H1 (cell line): Measurements from ENCODE around the gene TMEM269. TPM values are rescaled to one million over a fixed set of nuclear protein-coding genes. Genes with fewer than 3 reads are reported as not detected.

Experiments
- CTCF ChIA-PET: fragments of 300-600 bp; sonication (Branson Sonifier 250); formaldehyde crosslinking; loops from one replicate; lab custom pipeline; 2021; ENCODE audit not compliant: partially characterized antibody; lab: Charles Lee
- POLR2A ChIA-PET: fragments of 300-600 bp; sonication (Branson Sonifier 250); formaldehyde crosslinking; loops from one replicate; lab custom pipeline; 2021; ENCODE audit warnings: inconsistent platforms; ENCODE audit not compliant: partially characterized antibody; lab: Charles Lee
- DNase-seq, 2 experiments: peaks; one replicate each; pipeline versions ENCODE4 v3.0.0 to v3.0.0-alpha.2; 2010 to 2022; ENCODE audit warnings: low spot score in 2 of 2, low read depth in 1 of 2, mixed read lengths in 1 of 2
- FAIRE-seq: peaks from 2 replicates; lab custom pipeline; 2011; peaks lifted over from hg19 to GRCh38; lab: Jason Lieb, UNC
- H2AFZ ChIP-seq: 2 replicates; pipeline ENCODE4 v1.8.1; 2012; ENCODE audit warnings: low read length, inconsistent platforms
- H2AK5ac ChIP-seq: 2 replicates; pipeline ENCODE4 v1.6.1; 2013; ENCODE audit warnings: low read depth, low read length
- H2BK120ac ChIP-seq: replicated peaks from 2 replicates; pipeline ENCODE3; 2013; ENCODE audit warnings: low read depth, low read length, inconsistent platforms
- H2BK12ac ChIP-seq: 2 replicates; pipeline ENCODE4 v1.6.1; 2013; ENCODE audit warnings: low read depth, low read length
- H2BK15ac ChIP-seq: 2 replicates; pipeline ENCODE4 v1.6.1; 2013; ENCODE audit warnings: low read length
- H2BK20ac ChIP-seq: 2 replicates; pipeline ENCODE4 v1.6.1; 2013; ENCODE audit warnings: low read length
- H2BK5ac ChIP-seq: 2 replicates; pipeline ENCODE4 v1.6.1; 2013; ENCODE audit warnings: low read depth, low read length
- H3K14ac ChIP-seq: 2 replicates; pipeline ENCODE4 v1.6.1; 2013; ENCODE audit warnings: inconsistent platforms; ENCODE audit not compliant: insufficient read length
- H3K18ac ChIP-seq: 2 replicates; pipeline ENCODE4 v1.6.1; 2013; ENCODE audit warnings: low read length; ENCODE audit errors: extremely low read depth
- H3K23ac ChIP-seq: 2 replicates; pipeline ENCODE4 v1.6.1; 2013; ENCODE audit warnings: inconsistent platforms; ENCODE audit not compliant: insufficient read length
- H3K23me2 ChIP-seq: 2 replicates; pipeline ENCODE4 v1.6.1; 2013; ENCODE audit warnings: low read depth, low read length
- H3K27ac ChIP-seq: 2 replicates; pipeline ENCODE4 v1.6.1; 2011; ENCODE audit warnings: low read depth, low read length, inconsistent platforms
- H3K27me3 ChIP-seq, 4 experiments: replicated peaks in 1 of 4; 1 replicate in 1 of 4; 2 replicates in 3 of 4; pipeline versions ENCODE4 v1.6.1 to v1.8.1; 2011 to 2013; ENCODE audit warnings: low read length in 3 of 4, mild to moderate bottlenecking in 3 of 4, inconsistent platforms in 2 of 4, mixed read lengths in 2 of 4, moderate library complexity in 1 of 4; ENCODE audit not compliant: control insufficient read depth in 3 of 4, insufficient read depth in 3 of 4; ENCODE audit errors: extremely low read depth in 1 of 4
- H3K36me3 ChIP-seq, 4 experiments: 2 replicates each; pipeline versions ENCODE4 v1.6.1 to v1.8.1; 2011 to 2013; ENCODE audit warnings: mild to moderate bottlenecking in 4 of 4, low read length in 3 of 4, moderate library complexity in 2 of 4, control low read depth in 1 of 4, inconsistent platforms in 1 of 4; ENCODE audit not compliant: insufficient read depth in 4 of 4, control insufficient read depth in 2 of 4
- H3K4ac ChIP-seq: replicated peaks from 2 replicates; pipeline ENCODE3; 2013; ENCODE audit warnings: low read length, low read depth, mixed read lengths, inconsistent platforms; ENCODE audit not compliant: insufficient read length
- H3K4me1 ChIP-seq, 4 experiments: replicated peaks in 1 of 4; 1 replicate in 1 of 4; 2 replicates in 3 of 4; pipeline versions ENCODE4 v1.6.1 to v1.8.1; 2011 to 2013; ENCODE audit warnings: low read length in 3 of 4, inconsistent platforms in 2 of 4, mixed read lengths in 1 of 4; ENCODE audit not compliant: insufficient read depth in 4 of 4, control insufficient read depth in 3 of 4
- H3K4me2 ChIP-seq, 2 experiments: 2 replicates each; pipeline versions ENCODE4 v1.6.1 to v1.8.1; 2011 to 2013; ENCODE audit warnings: low read depth in 2 of 2, low read length in 2 of 2, control low read depth in 1 of 2, inconsistent platforms in 1 of 2, mild to moderate bottlenecking in 1 of 2; ENCODE audit not compliant: insufficient read depth in 1 of 2
- H3K4me3 ChIP-seq, 4 experiments: fragments of 200-600, 300-600 bp in 1 of 4; sonication (generic), shearing (Covaris generic), sonication (Bioruptor Twin) in 1 of 4; 2 replicates each; pipeline versions ENCODE4 v1.5.1 to v1.8.1; 2011 to 2016; ENCODE audit warnings: low read length in 4 of 4, low read depth in 3 of 4, control low read depth in 2 of 4, inconsistent platforms in 2 of 4, mild to moderate bottlenecking in 2 of 4, mixed read lengths in 1 of 4, moderate library complexity in 1 of 4; ENCODE audit not compliant: insufficient read depth in 2 of 4; ENCODE audit errors: extremely low read depth in 1 of 4
- H3K56ac ChIP-seq: replicated peaks from 2 replicates; pipeline ENCODE3; 2013; ENCODE audit warnings: low read depth, mild to moderate bottlenecking, mixed read lengths, low read length, inconsistent platforms; ENCODE audit not compliant: insufficient read length
- H3K79me1 ChIP-seq: 2 replicates; pipeline ENCODE4 v1.6.1; 2013; ENCODE audit warnings: low read depth, low read length, control low read depth
- H3K79me2 ChIP-seq, 2 experiments: 2 replicates each; pipeline versions ENCODE4 v1.6.1 to v1.8.1; 2012 to 2013; ENCODE audit warnings: low read length in 2 of 2, mild to moderate bottlenecking in 2 of 2, inconsistent platforms in 1 of 2; ENCODE audit not compliant: insufficient read depth in 2 of 2, control insufficient read depth in 1 of 2
- H3K9ac ChIP-seq, 4 experiments: replicated peaks in 1 of 4; 1 replicate in 1 of 4; 2 replicates in 3 of 4; pipeline versions ENCODE4 v1.6.1 to v1.8.1; 2011 to 2013; ENCODE audit warnings: low read depth in 3 of 4, low read length in 3 of 4, control low read depth in 2 of 4, mild to moderate bottlenecking in 2 of 4, moderate library complexity in 2 of 4, inconsistent platforms in 1 of 4; ENCODE audit errors: extremely low read depth in 1 of 4
- H3K9me3 ChIP-seq, 2 experiments: 2 replicates each; pipeline versions ENCODE4 v1.6.1 to v1.8.1; 2012 to 2013; ENCODE audit warnings: mild to moderate bottlenecking in 2 of 2, moderate library complexity in 2 of 2, control low read depth in 1 of 2, inconsistent platforms in 1 of 2, low read depth in 1 of 2, low read length in 1 of 2, mixed read lengths in 1 of 2; ENCODE audit not compliant: insufficient read depth in 2 of 2
- H4K20me1 ChIP-seq, 2 experiments: replicated peaks in 1 of 2; 2 replicates each; pipeline versions ENCODE3 to v1.8.1; 2011 to 2013; ENCODE audit warnings: inconsistent platforms in 2 of 2, low read length in 2 of 2, mild to moderate bottlenecking in 1 of 2; ENCODE audit not compliant: insufficient read depth in 2 of 2, control insufficient read depth in 1 of 2
- H4K5ac ChIP-seq: 2 replicates; pipeline ENCODE4 v1.6.1; 2013; ENCODE audit warnings: low read length, low read depth, mixed read lengths, inconsistent platforms; ENCODE audit not compliant: insufficient read length
- H4K8ac ChIP-seq: 2 replicates; pipeline ENCODE4 v1.8.0; 2013; ENCODE audit warnings: mild to moderate bottlenecking, moderate library complexity, low read length, inconsistent platforms; ENCODE audit not compliant: insufficient read depth; ENCODE audit errors: extremely low read depth
- H4K91ac ChIP-seq: replicated peaks from 2 replicates; pipeline ENCODE3; 2013; ENCODE audit warnings: low read length, mixed read lengths, inconsistent platforms; ENCODE audit not compliant: insufficient read length
- CEBPB ChIP-seq: IDR thresholded peaks from 2 replicates; pipeline ENCODE4 v1.6.1; 2012; ENCODE audit warnings: low read depth, low read length
- KDM1A ChIP-seq: fragments of 200-600, 300-600 bp; sonication (generic); IDR thresholded peaks from 2 replicates; pipeline ENCODE4 v1.7.1; 2016; ENCODE audit warnings: mild to moderate bottlenecking, low read length, borderline replicate concordance
- NRF1 ChIP-seq: IDR thresholded peaks from 2 replicates; pipeline ENCODE4 v1.6.1; 2011; ENCODE audit warnings: mild to moderate bottlenecking, low read depth, low read length, improper control_type of control experiment
- SIN3A ChIP-seq, 2 experiments: IDR thresholded peaks in 1 of 2; conservative IDR thresholded peaks in 1 of 2; 2 replicates each; pipeline ENCODE4 v1.6.1; 2011 to 2012; ENCODE audit warnings: low read length in 2 of 2, improper control_type of control experiment in 1 of 2, low read depth in 1 of 2, mild to moderate bottlenecking in 1 of 2
- SRF ChIP-seq: IDR thresholded peaks from 2 replicates; pipeline ENCODE4 v1.6.1; 2011; ENCODE audit warnings: mild to moderate bottlenecking, low read depth, low read length, moderate library complexity
- WGBS, 2 experiments: shearing (Covaris generic) in 1 of 2; methylation state at CpG; one replicate each; pipeline versions ENCODE4 v1.1.6 to v1.1.7; 2013 to 2015; ENCODE audit warnings: low lambda C conversion rate in 2 of 2, mixed read lengths in 2 of 2, inconsistent platforms in 1 of 2, low coverage in 1 of 2, missing lambda C conversion rate in 1 of 2; ENCODE audit not compliant: insufficient replicate concordance in 2 of 2, insufficient coverage in 1 of 2, insufficient read length in 1 of 2; ENCODE audit errors: extremely low coverage in 1 of 2, missing lambda C conversion rate in 1 of 2; 5-methylcytosine and 5-hydroxymethylcytosine counted together
- polyA plus RNA-seq, 7 experiments: library from polyadenylated mRNA; depleted of rRNA in 3 of 7; stranded (reverse) in 5 of 7; unstranded in 2 of 7; fragments of >200 nt in 5 of 7; fragments of 200-250 nt in 2 of 7; gene quantifications; 1 replicate in 5 of 7; 2 replicates in 1 of 7; 4 replicates in 1 of 7; pipeline versions ENCODE4 v1.2.1 to v1.2.3, GENCODE V29; 2011 to 2013; ENCODE audit warnings: missing spikeins in 2 of 7, mixed read lengths in 2 of 7
- total RNA-seq: library from RNA; stranded (reverse); fragmentation: NEBNext Ultra II Directional; extraction: Animal tissue kit (Norgen Biotek cat#: 25700); gene quantifications from 2 replicates; pipeline ENCODE4 v1.2.1, GENCODE V29; 2021

The TMEM269 gene
- total and polyA plus RNA-seq, 2 of the 8 experiments (the other 6 are each of a cell fraction or from before 2014, with no cell fraction given), result 0.14 to 0.35 TPM

DNA sequence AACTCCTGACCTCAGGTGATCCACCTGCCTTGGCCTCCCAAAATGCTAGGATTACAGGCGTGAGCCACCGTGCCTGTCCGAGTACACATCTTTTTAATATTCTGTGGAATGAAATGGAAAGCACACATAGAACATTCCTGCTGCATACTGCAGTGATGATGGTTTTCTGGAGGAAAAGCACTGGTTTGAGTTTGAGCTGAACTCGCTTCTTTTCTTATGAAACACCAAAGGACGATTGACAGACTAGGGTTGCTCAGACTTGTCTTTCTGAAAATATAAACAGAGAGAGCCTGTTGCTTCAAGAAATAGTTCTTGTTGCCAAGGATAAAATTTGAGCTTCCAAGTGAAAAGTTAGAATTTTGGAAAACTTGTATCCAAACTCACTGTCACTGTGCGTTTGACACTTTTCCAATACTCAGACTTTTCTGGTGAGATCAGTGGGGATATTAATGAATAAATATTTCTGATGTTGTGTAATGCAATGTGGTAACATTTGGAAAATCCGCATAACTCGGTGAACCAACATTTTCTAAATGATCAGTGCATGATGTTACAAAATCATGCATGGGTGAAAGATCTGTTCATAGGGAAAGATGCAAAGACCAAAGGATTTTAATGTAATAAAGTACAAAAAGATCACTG is 17.2 kb downstream of the TMEM269 start:
- DNase-seq, result no peak
- Histone ChIP-seq H3K79me2 (no peaks in the 10 kb centered on the region), H3K23ac (no peak overlapping the region), H3K56ac (no peak overlapping the region), H3K4ac (no peak overlapping the region), H3K36me3 (peaks cover 0 to 9% (median 2%) of the 10 kb centered on the region in 4 experiments; a peak in 4 of 8 replicates), H3K4me3 (no peak overlapping the region), H4K91ac (no peak overlapping the region), H4K5ac (no peak overlapping the region), H3K9me3 (peaks cover 9 to 11% of the 10 kb centered on the region in 2 experiments), H3K79me1 (no peaks in the 10 kb centered on the region), H3K23me2 (no peaks in the 10 kb centered on the region), H3K27ac (no peak overlapping the region), H3K4me1 (no peaks in the 10 kb centered on the region), H3K9ac (no peak overlapping the region), H2BK120ac (no peak overlapping the region), H2AFZ (no peak overlapping the region), H2AK5ac (no peak overlapping the region), H4K8ac (no peak overlapping the region), H3K18ac (no peak overlapping the region), H4K20me1 (no peaks in the 10 kb centered on the region), H2BK15ac (no peak overlapping the region), H2BK12ac (no peak overlapping the region), H3K27me3 (no peaks in the 10 kb centered on the region), H3K4me2 (no peak overlapping the region), H2BK5ac (no peak overlapping the region), H3K14ac (no peak overlapping the region), H2BK20ac (no peak overlapping the region)
- no peak for TF ChIP-seq NRF1
- TF ChIP-seq SIN3A (conservative IDR thresholded peaks at IDR 0.05 in 1 of 2, IDR thresholded peaks at IDR 0.05 in 1 of 2; ENCODE audit: low read depth in 1 of 2, low read length in 2 of 2), result no peak
- TF ChIP-seq SRF, result no peak
- TF ChIP-seq CEBPB, result no peak
- no peak for TF ChIP-seq KDM1A
- CTCF ChIA-PET, result interaction anchor here (1.0 to 1.1 kb wide), 3 partner anchors 9 to 23 kb away, joined by 3 to 4 read pairs (median 4); no protein-coding TSS in a partner anchor
- WGBS, 2 experiments, result 91% methylated on average over 8 of the region's 8 CpGs; no CpG with 5 or more reads in 1 of the 2 experiments
- POLR2A ChIA-PET, result interaction anchor here (2.1 kb wide), 1 partner anchor 15 kb away, joined by 7 read pairs; the partner anchor contains the start of genes ERMAP and SVBP
- no peak for FAIRE-seq
